Measurements from ENCODE around the gene CCS.

Gene CCS

DNA sequence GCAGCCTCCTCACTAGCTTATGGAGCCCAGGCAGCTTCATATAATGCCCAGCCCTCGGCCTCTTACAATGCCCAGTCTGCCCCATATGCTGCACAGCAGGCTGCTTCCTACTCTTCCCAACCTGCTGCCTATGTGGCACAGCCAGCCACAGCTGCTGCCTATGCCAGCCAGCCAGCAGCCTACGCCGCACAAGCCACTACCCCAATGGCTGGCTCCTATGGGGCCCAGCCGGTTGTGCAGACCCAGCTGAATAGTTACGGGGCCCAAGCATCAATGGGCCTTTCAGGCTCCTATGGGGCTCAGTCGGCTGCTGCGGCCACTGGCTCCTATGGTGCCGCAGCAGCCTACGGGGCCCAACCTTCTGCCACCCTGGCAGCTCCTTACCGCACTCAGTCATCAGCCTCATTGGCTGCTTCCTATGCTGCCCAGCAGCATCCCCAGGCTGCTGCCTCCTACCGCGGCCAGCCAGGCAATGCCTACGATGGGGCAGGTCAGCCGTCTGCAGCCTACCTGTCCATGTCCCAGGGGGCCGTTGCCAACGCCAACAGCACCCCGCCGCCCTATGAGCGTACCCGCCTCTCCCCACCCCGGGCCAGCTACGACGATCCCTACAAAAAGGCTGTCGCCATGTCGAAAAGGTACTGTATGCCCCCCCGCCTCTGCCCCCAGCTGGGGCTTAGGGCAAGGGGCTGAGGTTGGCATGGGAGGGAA lies 32.2 kb downstream of the CCS start:
- TF ChIP-seq, protein P1, sequence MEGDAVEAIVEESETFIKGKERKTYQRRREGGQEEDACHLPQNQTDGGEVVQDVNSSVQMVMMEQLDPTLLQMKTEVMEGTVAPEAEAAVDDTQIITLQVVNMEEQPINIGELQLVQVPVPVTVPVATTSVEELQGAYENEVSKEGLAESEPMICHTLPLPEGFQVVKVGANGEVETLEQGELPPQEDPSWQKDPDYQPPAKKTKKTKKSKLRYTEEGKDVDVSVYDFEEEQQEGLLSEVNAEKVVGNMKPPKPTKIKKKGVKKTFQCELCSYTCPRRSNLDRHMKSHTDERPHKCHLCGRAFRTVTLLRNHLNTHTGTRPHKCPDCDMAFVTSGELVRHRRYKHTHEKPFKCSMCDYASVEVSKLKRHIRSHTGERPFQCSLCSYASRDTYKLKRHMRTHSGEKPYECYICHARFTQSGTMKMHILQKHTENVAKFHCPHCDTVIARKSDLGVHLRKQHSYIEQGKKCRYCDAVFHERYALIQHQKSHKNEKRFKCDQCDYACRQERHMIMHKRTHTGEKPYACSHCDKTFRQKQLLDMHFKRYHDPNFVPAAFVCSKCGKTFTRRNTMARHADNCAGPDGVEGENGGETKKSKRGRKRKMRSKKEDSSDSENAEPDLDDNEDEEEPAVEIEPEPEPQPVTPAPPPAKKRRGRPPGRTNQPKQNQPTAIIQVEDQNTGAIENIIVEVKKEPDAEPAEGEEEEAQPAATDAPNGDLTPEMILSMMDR (IDR thresholded peaks at IDR 0.05; ENCODE audit: low read depth, low read length): no peak
- no peak for DNase-seq (ENCODE audit: extremely low read depth, low read depth)

DNA sequence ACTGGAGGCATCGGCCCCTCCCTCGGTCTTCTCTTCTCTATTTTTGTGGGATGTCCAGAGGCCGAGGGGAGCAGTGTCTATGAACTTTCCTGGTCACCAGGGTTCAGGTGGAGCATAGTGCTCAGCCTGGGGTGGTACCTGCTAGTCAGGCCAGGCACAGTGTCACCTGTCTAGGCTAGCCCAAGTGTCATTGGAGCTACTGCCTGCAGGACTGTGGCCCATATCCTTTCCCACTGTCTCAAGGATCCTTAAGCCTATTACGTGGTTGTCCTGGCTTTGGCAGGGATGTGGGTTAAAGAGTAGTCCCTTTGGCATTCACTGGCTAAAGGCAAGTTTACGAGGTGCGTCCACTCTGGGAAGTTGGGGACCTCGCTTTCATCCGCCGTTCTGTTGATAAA lies 32.8 kb downstream of the CCS start:
- no peak for DNase-seq (ENCODE audit: extremely low read depth, low read depth)
- TF ChIP-seq, protein P1 (IDR thresholded peaks at IDR 0.05; ENCODE audit: low read depth, low read length): no peak

DNA sequence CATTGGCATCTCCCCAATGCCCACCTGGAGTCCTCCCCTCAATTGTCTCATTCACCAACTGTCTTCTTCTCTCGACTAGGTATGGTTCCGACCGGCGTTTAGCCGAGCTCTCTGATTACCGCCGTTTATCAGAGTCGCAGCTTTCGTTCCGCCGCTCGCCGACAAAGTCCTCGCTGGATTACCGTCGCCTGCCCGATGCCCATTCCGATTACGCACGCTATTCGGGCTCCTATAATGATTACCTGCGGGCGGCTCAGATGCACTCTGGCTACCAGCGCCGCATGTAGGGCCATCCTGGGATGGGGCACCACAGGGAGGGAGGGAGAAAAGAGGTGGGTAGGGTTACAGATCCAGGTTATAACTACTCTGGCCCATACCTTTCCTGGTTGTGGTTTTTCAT lies 33.4 kb downstream of the CCS start:
- TF ChIP-seq, protein P1 (IDR thresholded peaks at IDR 0.05; ENCODE audit: low read depth, low read length): no peak
- no peak for DNase-seq (ENCODE audit: extremely low read depth, low read depth)

DNA sequence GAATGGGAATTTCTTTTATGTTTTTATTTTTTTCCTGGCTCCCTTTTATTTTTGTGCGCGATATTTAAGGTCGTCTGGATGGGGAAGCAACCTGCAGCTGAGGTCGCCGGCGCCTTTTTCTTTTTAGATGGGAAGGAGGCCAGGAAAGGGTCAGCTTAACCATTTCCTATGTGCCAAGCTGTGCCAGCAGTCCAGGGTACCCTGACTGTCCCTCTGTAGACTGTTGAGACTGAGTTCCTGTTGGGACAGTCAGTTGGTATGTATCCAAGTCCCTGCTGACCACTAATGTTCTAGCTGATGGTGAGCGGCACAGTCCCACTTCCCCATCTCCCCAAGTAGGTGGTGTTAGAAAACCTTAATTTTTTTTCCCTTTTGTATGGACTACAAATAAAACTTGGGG lies 33.9 kb downstream of the CCS start:
- TF ChIP-seq, protein P1 (IDR thresholded peaks at IDR 0.05; ENCODE audit: low read depth, low read length): no peak
- DNase-seq (ENCODE audit: extremely low read depth, low read depth): no peak

DNA sequence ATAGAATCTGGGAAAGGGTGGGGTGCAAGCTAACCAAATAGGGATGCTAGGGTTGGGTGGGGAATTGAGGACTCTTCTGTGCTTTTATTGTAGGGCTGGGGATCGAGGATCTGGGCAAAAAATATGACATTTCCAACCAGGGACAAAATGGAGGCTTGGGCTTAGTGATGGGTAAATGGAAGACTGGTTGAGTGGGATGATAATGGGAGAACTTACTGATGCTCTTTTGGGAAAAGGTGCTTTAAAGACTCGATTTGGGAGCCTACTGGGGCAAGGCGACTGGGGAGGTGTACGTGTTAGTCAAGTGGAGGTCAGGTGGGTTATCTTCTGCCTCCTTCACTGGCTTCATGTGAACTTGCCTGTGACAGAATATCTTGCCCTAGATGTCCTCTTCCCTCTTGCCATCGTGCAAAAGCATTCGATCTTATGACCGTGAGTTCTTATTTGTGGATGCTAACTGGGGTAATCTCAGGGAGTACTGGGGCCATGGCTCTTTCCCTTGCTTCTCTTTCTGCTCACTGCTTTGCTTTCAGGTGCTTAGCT lies 35.1 kb downstream of the CCS start:
- DNase-seq (ENCODE audit: extremely low read depth, low read depth): no peak
- TF ChIP-seq, protein P1 (IDR thresholded peaks at IDR 0.05; ENCODE audit: low read depth, low read length): no peak

DNA sequence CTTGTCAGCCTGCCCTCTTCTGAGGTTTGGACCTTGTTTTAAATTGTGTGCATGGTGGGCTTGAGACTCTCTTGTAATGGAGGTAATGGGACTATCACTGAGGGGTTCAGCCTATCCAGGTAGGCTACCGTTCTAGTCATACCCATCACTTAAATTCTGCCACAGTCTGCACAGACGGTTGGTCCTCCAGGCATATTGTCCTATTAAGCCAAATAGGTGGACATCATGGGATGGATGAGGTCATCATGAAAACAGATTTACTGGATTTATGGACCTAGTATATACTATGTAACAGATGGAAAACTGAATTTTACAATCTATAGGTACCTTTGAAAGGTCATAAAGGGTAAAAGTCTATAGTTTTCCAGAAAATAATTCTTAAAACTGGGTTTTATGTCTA lies 36.4 kb downstream of the CCS start:
- DNase-seq (ENCODE audit: extremely low read depth, low read depth): no peak
- TF ChIP-seq, protein P1 (IDR thresholded peaks at IDR 0.05; ENCODE audit: low read depth, low read length): no peak

DNA sequence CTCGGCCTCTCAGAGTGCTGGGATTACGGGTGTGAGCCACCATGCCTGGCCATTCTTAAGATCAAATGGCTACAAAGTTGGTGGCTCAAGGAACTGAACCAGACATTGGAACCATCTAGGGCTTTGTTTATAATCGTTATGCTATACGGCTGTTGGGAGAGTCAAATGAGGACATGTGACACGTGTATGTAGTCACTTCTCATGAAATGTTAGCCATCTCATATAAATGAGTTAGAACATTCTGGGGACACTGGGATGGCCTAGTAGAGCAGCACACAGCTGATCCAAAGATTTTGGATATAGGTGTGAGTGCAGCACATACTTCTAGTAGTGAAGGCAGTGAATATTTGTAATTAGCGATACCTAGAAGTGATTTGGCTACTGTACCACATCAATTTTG lies 38.9 kb downstream of the CCS start:
- DNase-seq (ENCODE audit: extremely low read depth, low read depth): no peak
- TF ChIP-seq, protein P1 (IDR thresholded peaks at IDR 0.05; ENCODE audit: low read depth, low read length): no peak

All from AG09319 (cell line).